Measurements from ENCODE around the gene HOXA9. TPM values are rescaled to one million over a fixed set of nuclear protein-coding genes. Genes with fewer than 3 reads are reported as not detected.

Gene HOXA9
- total RNA-seq, 2 donors from 2014 or later, result not detected

DNA sequence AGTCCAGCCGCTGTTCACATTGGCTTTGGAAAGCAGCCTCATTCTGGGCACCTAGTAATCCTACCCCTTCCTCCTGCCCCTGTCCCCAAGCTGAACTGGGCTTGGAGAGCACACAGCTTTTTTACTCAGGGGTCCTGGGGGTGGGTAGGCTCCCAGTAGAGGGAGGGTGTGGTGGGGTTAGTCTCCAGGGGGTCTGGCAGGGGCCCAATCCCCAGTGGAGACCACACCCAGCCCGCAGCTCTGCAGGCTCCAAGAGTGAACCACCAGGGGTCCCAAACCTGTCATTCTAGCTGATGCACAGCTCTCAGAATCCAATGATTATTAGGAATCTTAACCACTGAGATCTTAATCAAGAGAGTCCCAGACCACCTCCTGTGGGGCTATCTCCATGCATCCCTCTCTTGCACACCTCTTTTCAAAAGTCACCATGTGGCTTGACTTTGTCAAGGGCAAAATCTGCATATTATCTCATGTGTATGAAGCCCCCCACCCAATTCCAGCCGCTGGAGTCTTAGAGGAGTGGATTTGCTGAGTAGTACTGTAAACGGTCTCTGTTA is 17.0 kb upstream of the HOXA9 start:
- H3K27me3 Mint-ChIP-seq (ENCODE audit: low read depth), result peaks cover 77% of the 10 kb centered on the region
- H3K27ac Mint-ChIP-seq, result no peak overlapping the region
- peaks cover 31% of the 10 kb centered on the region for H3K4me1 Mint-ChIP-seq (ENCODE audit: low read depth)
- ATAC-seq (replicated peaks in 1 of 2) (no peak), DNase-seq (no peak)
- no peaks in the 10 kb centered on the region for H3K36me3 Mint-ChIP-seq (ENCODE audit: insufficient read depth in 2 of 2)
- H3K9me3 Mint-ChIP-seq, result no peaks in the 10 kb centered on the region
- no peak overlapping the region for H3K4me3 Mint-ChIP-seq

DNA sequence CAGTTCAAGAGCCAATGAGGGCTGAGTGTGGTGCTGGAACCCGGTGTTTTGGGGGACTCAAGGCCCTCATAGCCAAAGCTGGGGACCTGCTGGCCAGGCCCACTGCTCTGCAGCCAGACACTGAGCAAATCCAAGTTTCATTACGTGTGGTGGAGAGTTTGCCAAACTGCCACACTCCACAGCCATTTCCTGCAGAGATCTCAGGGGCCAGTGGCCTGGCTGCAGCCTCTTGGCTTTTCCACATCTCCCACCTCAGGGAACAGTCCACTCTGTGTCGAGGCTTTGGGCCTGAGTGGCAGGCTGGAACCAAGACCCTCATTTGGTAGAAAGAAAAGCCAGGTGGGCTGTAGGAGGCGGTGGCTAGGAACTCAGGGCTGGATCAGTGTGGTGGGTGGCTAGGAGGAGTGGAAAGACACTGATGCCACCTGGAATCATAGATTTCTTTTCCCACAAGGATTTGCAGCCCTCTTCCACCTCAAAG is 16.5 kb upstream of the HOXA9 start:
- Mint-ChIP-seq H3K9me3 (no peaks in the 10 kb centered on the region), H3K36me3 (ENCODE audit: insufficient read depth in 2 of 2) (no peaks in the 10 kb centered on the region), H3K4me3 (no peak overlapping the region), H3K27me3 (ENCODE audit: low read depth) (peaks cover 73% of the 10 kb centered on the region), H3K27ac (no peak overlapping the region), H3K4me1 (ENCODE audit: low read depth) (peaks cover 30% of the 10 kb centered on the region)
- DNase-seq (peak in 1 of 2 donors; percentile 0), ATAC-seq (replicated peaks in 1 of 2) (no peak)

DNA sequence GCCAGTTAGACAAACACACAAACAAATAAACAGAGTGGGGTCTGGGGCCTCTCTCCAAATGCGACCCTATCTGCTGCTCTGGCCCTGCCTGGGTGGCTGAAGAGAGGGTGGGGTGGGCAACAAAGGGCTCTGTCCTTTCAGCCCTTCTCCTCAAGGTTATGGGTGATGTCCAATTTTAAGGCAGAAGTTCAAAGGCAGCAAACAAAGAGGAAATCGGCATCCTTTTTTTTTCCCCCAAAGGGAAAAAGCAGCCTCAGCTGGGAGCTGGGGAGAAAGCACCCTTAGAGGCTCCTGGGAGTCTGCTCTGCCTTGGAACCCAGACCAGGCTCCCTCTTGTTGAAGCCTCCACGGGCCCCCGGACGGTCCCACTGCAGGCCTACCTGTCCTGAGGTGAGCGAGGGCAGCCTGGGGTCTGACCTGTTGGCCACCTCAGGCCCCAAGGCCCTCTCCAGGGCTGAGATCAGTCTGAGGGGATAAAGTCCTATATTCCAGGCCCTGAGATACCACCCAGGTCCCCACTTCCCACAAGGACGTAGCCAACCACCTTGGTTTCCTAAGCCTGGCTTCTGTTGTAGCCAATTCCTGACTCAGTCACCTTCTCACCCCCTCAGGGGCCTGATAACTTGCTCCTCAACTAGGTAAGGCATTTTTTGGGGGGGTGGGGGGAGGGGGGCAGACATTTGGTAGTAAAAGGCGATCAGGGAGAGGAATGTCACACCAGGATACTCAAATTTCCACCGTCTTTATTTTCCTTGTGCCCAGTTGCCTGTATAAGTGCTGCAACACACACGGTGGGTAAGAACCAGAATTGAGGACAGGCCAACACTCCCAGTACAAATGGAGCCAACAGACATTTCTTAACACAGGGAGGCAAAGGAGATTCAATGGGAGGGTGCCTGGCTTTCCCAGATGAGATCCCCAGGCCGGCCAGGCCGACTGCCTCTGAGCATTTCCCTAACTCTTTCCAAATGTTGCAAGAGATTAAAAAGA is 15.4 kb upstream of the HOXA9 start:
- no peaks in the 10 kb centered on the region for H3K36me3 Mint-ChIP-seq (ENCODE audit: insufficient read depth in 2 of 2)
- no peak for ATAC-seq (replicated peaks in 1 of 2)
- H3K9me3 Mint-ChIP-seq, result no peaks in the 10 kb centered on the region
- DNase-seq, result no peak
- H3K4me3 Mint-ChIP-seq, result no peak overlapping the region
- H3K27ac Mint-ChIP-seq, result no peak overlapping the region
- H3K27me3 Mint-ChIP-seq (ENCODE audit: low read depth), result peaks cover 66% of the 10 kb centered on the region
- peaks cover 23% of the 10 kb centered on the region for H3K4me1 Mint-ChIP-seq (ENCODE audit: low read depth)

- peaks cover 65% of the 10 kb centered on the region for H3K27me3 Mint-ChIP-seq (ENCODE audit: low read depth)
- peak; percentile 73 to 80 for DNase-seq
- no peaks in the 10 kb centered on the region for H3K36me3 Mint-ChIP-seq (ENCODE audit: insufficient read depth in 2 of 2)
- H3K4me1 Mint-ChIP-seq (ENCODE audit: low read depth), result peaks cover 13% of the 10 kb centered on the region
- H3K9me3 Mint-ChIP-seq, result no peaks in the 10 kb centered on the region
- no peak overlapping the region for H3K27ac Mint-ChIP-seq
- peak overlapping the region; percentile 12 to 67 for H3K4me3 Mint-ChIP-seq
- ATAC-seq (replicated peaks in 1 of 2), result peak; percentile 73
These were observed 14.4 kb upstream of the HOXA9 start for GRCh38 chr7:27179503-27180430.

DNA sequence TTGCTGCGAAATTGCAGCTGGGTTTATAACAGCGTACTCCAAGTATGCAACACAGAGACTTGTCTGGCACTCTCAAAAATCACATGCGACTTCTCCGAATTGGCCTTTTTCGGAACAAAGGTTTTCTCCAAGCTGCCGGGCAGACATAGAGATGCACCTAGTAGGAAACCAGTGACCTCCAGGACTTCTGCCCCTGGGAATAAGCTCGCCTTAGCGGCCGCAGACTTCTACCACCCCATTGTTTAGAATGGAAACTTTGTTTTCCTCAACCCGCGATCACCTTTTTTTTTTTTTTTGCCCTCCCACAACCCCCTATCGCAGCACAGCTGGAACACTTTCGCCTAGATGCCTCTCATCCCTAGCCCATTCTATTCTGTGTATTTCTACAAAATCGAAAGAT is 13.7 kb upstream of the HOXA9 start:
- Mint-ChIP-seq H3K36me3 (ENCODE audit: insufficient read depth in 2 of 2) (no peaks in the 10 kb centered on the region), H3K4me1 (ENCODE audit: low read depth) (peaks cover 11% of the 10 kb centered on the region), H3K4me3 (no peak overlapping the region), H3K27me3 (ENCODE audit: low read depth) (peaks cover 69% of the 10 kb centered on the region), H3K27ac (no peak overlapping the region), H3K9me3 (no peaks in the 10 kb centered on the region)
- no peak for DNase-seq
- ATAC-seq (replicated peaks in 1 of 2), result no peak

DNA sequence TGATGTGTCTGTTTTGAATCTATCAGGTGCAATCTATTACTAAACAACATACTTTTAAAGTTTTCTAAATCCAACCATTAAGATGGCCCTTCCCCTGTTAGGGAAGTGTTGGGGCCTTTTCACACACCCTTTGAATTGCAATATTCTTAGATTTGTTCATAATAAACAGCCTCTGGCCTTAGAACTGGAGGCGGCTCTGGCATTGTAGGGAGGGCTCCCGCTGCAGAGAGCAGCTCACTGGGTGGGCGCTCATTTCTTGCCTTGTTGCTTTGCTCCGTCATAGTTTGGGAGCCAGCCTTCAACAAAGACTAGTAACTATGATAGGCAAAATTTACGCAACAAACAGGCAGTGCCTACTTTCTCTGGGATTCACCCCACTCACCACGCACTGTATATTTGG is 13.0 kb upstream of the HOXA9 start:
- Mint-ChIP-seq H3K27ac (no peak overlapping the region), H3K9me3 (no peaks in the 10 kb centered on the region), H3K36me3 (ENCODE audit: insufficient read depth in 2 of 2) (no peaks in the 10 kb centered on the region), H3K27me3 (ENCODE audit: low read depth) (peaks cover 69% of the 10 kb centered on the region), H3K4me1 (ENCODE audit: low read depth) (peaks cover 6% of the 10 kb centered on the region), H3K4me3 (no peak overlapping the region)
- DNase-seq (no peak), ATAC-seq (replicated peaks in 1 of 2) (no peak)

DNA sequence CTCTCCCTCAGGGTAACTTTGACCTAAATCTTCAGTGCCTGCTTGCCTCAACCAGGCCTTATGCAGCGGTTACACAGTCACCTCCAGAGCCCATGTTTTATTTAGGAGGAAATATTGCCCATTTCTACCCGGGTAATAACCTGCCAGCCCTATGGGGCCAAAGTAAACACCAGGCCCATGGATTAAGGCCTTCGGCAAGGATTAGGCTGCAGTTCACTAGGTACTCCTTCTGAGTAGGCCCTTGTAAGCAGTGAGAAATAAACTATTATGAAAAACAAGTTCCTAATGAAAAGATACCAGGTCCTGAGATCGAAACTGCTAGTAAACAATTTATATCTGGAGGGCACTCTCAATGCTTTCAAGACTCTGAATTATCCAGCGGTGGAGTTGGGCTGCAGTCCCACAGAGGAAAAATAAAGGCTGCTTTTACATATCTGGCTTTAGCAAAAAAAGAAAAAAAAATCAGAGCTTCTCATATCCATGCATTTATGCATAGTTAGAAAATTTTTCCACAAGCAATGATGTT is 12.5 kb upstream of the HOXA9 start:
- DNase-seq (no peak), ATAC-seq (replicated peaks in 1 of 2) (no peak)
- no peak overlapping the region for H3K27ac Mint-ChIP-seq
- H3K4me3 Mint-ChIP-seq, result no peak overlapping the region
- H3K36me3 Mint-ChIP-seq (ENCODE audit: insufficient read depth in 2 of 2), result no peaks in the 10 kb centered on the region
- H3K4me1 Mint-ChIP-seq (ENCODE audit: low read depth), result peaks cover 6% of the 10 kb centered on the region
- peaks cover 66% of the 10 kb centered on the region for H3K27me3 Mint-ChIP-seq (ENCODE audit: low read depth)
- no peaks in the 10 kb centered on the region for H3K9me3 Mint-ChIP-seq

- Mint-ChIP-seq H3K9me3 (no peaks in the 10 kb centered on the region), H3K27me3 (ENCODE audit: low read depth) (peaks cover 67% of the 10 kb centered on the region), H3K4me3 (no peak overlapping the region), H3K4me1 (ENCODE audit: low read depth) (peaks cover 10% of the 10 kb centered on the region), H3K36me3 (ENCODE audit: insufficient read depth in 2 of 2) (no peaks in the 10 kb centered on the region), H3K27ac (no peak overlapping the region)
- ATAC-seq (replicated peaks in 1 of 2), result no peak
- no peak for DNase-seq
These were observed 11.8 kb upstream of the HOXA9 start for GRCh38 chr7:27176962-27177794.

GRCh38 chr7:27176524-27176845 is 11.1 kb upstream of the HOXA9 start:
- Mint-ChIP-seq H3K36me3 (ENCODE audit: insufficient read depth in 2 of 2) (peaks cover 0 to 2% of the 10 kb centered on the region in 2 donors), H3K4me3 (no peak overlapping the region), H3K27ac (no peak overlapping the region), H3K27me3 (ENCODE audit: low read depth) (peaks cover 73% of the 10 kb centered on the region), H3K9me3 (no peaks in the 10 kb centered on the region), H3K4me1 (ENCODE audit: low read depth) (peaks cover 17% of the 10 kb centered on the region)
- DNase-seq (no peak), ATAC-seq (replicated peaks in 1 of 2) (no peak)

DNA sequence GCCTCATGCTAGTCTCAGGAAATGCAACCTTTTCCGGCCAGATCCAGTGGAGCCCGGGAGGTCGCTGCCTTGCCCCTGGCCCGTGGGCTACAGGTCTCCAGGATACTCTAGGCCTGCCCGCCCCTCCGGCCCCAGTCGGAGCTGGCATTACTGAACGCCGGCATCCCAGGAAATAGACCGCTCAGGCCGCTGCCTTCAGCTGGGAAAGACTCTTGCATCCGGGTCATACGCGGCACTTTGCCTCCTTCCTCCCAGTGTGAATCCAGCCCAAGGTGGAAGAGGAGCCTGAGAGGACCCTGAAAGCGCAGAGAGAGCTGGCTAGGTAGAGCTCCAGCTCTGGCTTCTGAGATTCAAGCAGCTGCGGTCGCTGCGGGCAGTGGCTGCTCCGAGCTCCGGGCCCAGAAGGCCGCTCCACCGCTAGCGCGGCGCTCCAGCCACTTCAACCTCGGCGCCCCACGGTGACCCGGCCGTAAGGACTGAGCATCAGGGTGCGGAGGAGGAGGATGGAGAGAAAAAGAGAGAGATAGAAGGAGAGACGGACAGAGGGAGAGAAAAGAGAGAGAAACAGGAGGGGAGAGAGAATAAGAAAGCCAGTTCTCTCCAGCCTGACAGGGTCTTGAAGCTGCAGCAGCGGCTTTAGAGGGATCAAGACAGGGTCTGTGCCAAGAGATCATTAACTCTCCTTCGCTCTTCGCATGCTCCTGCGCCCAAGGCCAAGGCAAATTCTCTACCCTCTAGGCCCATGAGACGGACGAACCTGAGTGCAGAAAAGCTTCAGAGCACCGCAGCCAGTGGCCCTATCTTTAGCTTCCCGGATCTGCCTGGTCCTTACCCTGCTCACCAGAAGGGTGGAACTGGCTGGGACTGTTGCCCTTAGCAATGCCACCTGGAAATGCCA is 10.5 kb upstream of the HOXA9 start:
- peaks cover 0 to 2% of the 10 kb centered on the region in 2 donors for H3K36me3 Mint-ChIP-seq (ENCODE audit: insufficient read depth in 2 of 2)
- no peaks in the 10 kb centered on the region for H3K9me3 Mint-ChIP-seq
- DNase-seq (no peak), ATAC-seq (replicated peaks in 1 of 2) (no peak)
- peaks cover 23% of the 10 kb centered on the region for H3K4me1 Mint-ChIP-seq (ENCODE audit: low read depth)
- no peak overlapping the region for H3K4me3 Mint-ChIP-seq
- no peak overlapping the region for H3K27ac Mint-ChIP-seq
- peaks cover 73% of the 10 kb centered on the region for H3K27me3 Mint-ChIP-seq (ENCODE audit: low read depth)

DNA sequence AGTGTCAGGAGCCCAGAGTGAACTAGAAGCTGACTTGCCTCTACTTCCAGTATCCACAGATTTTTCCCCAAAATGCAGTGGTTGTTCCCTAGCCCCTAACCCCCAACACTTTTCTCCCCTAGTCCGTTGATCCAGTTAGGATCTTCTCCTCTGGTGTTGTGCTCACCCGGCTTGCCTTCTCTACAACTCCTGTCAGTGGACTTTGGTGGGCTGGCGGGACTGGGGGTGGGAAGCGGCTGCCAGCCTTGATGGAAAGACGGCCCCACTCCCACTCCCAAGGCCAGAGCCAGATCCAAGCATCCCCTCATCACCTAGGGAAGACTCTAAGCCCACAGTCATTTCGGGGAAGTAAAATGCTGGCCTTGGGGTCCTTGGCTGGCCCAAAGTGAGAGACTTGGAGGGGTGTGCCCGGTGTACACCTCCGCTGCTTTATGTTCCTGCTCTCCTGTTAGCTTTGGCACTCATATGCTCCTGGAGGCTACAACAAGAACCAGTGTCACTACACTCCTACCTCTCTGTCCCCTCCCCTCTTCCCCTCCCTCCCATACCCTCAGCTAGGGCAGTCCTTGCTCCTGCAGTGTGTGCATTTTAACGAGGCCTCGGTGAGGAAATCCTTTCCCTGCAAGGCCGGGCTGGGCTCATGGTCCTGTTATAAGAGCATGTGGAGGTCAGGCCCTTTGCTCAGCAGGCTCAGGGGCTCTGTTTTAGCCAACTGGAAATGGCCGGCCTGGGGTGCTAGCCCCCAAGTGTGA is 9.7 kb upstream of the HOXA9 start:
- no peak for DNase-seq
- H3K27ac Mint-ChIP-seq, result no peak overlapping the region
- no peaks in the 10 kb centered on the region for H3K9me3 Mint-ChIP-seq
- H3K4me3 Mint-ChIP-seq, result peak overlapping the region; percentile 3 to 45
- peaks cover 0 to 2% of the 10 kb centered on the region in 2 donors for H3K36me3 Mint-ChIP-seq (ENCODE audit: insufficient read depth in 2 of 2)
- peaks cover 75% of the 10 kb centered on the region for H3K27me3 Mint-ChIP-seq (ENCODE audit: low read depth)
- peaks cover 23% of the 10 kb centered on the region for H3K4me1 Mint-ChIP-seq (ENCODE audit: low read depth)
- ATAC-seq (replicated peaks in 1 of 2), result no peak
